GM20431 (cell line): ENCODE measurements around the gene CRYGC.

Experiments
- in situ Hi-C: fragments of 300-500 bp; cut with MseI, MboI; formaldehyde crosslinking; loops from one replicate; pipeline ENCODE4 v1.15.0; 2020; ENCODE audit warnings: low sequenced_read_pairs; ENCODE audit not compliant: unreplicated experiment

Gene CRYGC

DNA sequence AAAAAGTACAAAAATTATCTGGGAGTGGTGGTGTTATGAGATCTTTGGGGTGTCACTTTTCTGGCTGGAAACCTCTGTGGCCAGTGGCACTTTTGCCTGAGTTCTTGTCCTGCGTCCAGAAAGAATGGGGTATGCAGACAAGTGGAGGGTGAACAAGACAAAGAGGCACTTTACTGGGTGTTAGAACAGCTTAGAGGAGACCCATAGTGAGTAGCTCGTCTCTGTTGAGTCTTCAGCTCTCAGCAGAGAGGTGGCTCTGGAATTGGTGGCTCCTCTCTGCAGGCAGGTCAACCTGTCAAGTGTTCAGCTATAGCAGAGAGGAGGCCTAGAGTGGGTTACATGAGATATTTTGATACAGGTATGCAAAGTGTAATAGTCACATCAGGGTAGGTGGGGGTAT is 31.4 kb downstream of the CRYGC start:
- in situ Hi-C loops: no loop called here

DNA sequence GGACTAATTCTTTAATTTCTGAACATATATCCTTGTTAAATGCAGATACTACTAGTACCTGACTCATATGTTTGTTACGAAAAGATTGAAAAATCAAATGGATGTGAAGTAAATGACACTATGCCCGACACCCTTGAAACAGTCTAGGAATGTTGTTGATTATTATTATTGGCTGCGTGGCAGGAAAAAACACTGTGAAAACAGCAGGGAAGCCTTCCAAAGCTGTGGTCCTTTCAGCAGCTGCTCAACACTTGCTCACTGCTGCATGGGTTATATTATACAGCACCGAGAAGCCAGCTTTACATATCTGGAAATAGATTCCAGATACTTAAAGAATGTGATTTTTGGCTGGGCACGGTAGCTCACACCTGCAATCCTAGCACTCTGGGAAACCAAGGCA is 31.8 kb downstream of the CRYGC start:
- in situ Hi-C loops: no loop called here

DNA sequence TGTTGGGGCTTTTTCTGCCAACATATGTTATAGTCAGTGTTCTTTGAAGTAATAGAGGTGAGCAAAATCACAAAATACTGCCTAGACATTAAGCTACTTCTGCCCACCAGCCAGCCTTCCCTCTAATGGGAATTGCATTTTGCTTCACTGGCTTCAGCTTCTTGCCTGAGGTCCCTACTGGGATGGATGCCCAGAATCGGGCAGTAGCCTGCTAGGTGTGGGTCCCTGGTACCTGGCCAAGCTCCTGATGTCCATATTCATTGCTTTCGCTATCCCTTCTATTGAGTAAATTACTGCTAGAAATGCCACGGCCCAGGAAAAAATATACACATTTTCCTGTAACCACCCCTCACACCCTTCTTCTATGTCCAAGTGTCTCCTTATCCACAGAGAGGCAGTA is 32.3 kb downstream of the CRYGC start:
- in situ Hi-C loops: no loop called here

DNA sequence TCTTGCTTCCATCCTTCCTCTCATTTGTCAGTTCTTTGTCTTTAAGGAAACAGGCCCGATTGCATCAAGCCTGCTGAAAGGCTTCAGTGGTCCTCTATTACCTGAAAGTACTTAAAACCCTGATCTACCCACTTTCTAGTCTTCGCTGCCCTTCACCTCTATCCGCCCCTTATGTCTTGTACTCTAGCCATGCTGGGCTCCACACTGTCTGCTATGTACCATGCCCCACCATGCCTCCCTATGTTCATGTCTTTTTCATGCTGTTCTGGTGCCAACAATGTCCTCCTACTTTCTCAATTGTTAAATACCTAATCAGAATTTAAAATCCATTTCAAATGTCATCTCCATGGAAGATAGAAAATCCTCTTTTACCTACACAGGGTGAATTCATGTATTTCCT is 33.5 kb downstream of the CRYGC start:
- in situ Hi-C loops: no loop called here

DNA sequence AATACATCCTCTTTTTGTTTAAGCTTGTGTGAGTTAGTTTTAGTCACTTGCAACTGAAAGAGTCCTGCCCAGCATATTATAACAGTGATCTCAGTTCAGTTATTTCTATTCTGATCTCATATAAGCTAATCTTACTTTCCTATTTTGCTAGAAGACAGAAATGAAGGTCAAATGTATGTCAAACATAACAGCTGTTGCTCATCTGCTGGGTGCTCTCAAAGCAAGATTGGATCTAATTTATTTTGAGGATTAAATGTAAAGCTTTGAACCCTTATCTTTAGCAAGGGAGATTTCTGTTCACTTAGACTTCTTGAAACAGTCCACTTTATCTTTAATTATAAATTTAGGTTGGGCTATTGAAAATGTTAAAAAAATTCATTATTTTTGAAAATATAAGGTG is 36.5 kb downstream of the CRYGC start:
- in situ Hi-C loops: no loop called here

DNA sequence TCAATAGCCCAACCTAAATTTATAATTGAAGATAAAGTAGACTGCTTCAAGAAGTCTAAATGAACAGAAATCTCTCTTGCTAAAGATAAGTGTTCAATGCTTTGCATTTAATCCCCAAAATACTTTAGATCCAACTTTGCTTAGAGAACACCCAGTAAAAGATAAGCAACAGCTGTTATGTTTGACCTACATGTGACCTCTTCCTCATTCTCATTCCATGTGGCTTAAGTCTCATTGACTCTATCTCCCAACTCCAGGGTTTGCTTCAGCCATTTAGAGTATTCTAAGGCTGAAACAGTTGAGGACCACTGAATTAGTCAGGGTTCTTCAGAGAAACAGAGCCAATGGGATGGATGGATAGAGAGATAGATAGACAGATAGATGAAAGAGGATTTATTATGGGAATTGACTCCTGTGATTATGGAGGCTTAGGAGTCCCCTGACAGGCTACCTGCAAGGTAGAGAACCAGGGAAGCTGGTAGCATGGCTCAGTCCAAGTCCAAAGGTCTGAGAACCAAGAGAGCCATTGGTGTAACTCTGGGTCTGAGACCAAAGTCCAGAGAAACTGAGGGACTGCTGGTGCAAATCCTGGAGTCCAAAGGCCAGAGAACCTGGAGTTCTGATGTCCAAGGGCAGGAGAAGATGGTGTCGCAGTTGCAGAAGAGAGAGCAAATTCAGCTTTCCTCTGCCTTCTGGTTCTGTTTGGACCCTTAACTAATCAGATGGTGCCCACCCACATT is 37.4 kb downstream of the CRYGC start:
- in situ Hi-C loops: no loop called here

DNA sequence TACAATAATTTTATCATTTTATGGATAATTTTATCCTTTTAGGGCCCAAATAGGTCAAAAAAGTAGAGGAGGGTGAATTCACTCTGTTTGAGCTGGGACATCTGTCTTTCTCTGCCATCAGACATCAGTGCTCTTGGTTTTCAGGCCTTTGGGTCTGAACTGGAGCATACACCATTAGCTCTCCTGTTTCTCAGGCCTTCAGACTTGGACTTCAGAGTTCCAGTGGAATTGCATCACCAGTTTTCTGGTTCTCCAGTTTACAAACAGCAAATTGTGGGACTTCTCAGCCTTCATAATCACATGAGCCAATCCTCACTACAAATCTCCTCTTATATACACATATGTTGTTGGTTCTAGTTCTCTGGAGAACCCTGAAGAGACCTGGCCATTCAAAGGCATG is 39.2 kb downstream of the CRYGC start:
- in situ Hi-C loops: no loop called here

DNA sequence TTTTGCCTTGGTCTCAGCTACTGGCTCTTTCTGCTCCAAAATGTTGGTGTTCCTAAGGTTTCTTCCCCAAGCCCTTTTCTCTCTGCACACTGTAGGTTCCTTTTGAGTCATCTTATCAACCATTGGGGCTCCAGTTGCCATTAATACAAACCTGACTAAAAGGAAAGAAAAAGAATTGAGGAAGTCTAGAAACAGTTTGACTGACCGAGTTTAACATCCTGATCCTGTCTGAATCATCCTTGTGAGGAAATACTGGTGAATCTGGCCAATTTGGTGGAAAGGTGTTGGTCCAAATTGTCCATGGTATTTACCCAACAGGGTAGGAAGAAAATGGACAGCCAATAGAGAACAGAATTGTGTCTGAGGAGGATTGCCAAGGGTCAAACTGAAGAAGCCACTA is 43.6 kb downstream of the CRYGC start:
- in situ Hi-C loops: no loop called here

DNA sequence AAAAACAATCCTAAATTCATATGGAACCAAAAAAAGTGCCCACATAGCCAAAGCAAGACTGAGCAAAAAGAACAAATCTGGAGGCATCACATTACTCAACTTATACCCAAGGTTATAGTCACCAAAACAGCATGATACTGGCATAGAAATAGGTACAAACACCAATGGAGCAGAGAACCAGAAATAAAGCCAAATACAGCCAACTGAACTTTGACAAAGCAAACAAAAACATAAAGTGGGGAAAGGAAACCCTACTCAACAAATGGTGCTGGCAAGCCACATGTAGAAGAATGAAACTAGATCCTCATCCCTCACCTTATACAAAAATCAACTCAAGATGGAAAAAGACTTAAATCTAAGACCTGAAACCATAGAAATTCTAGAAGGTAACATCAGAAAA is 45.8 kb downstream of the CRYGC start:
- in situ Hi-C loops: no loop called here
